GM15510 (cell line): Measurements from ENCODE around the gene LRGUK.

Experiments used
- POLR2A ChIP-seq: IDR thresholded peaks from 3 replicates; pipeline ENCODE4 v1.6.1; 2011; ENCODE audit warnings: borderline replicate concordance; ENCODE audit not compliant: insufficient read length; ENCODE audit errors: extremely low read depth

The LRGUK gene

GRCh38 chr7:134167841-134168240, 40.7 kb downstream of the LRGUK start:
- TF ChIP-seq POLR2A = no peak

GRCh38 chr7:134174795-134175261, 47.7 kb downstream of the LRGUK start:
- TF ChIP-seq POLR2A = no peak

DNA sequence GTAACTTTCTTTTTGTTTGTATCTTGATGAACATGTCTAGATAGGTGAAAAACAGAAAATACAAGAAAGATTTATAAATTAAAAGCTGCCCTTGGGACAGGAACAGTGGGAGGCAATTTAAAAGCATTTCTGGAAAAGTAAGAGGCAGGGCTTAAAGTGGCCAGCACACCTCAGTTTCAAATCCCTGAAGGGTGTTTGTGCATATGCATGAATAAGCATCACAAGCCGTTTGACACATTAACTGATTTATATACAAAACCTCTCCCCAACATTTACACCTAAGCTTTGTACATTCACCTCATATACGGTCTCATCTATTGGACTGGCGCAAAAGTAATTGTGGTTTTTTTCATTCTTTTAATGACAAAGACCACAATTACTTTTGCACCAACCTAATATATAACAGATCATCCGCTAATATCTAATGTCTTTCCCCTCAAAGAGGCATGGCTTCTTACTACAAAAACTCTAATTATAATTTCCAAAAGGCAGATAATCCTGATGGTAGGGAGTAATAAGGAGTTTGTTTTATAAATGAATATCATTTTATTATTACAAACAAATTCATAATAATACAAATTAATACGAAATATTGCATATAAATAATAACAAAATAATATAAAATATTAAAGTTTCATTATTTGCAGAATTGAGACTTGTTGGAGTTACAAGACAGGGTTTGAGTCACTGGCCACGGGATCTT, 48.3 kb downstream of the LRGUK start:
- no peak for TF ChIP-seq POLR2A

GRCh38 chr7:134176037-134176350, 48.9 kb downstream of the LRGUK start:
- TF ChIP-seq POLR2A = no peak

DNA sequence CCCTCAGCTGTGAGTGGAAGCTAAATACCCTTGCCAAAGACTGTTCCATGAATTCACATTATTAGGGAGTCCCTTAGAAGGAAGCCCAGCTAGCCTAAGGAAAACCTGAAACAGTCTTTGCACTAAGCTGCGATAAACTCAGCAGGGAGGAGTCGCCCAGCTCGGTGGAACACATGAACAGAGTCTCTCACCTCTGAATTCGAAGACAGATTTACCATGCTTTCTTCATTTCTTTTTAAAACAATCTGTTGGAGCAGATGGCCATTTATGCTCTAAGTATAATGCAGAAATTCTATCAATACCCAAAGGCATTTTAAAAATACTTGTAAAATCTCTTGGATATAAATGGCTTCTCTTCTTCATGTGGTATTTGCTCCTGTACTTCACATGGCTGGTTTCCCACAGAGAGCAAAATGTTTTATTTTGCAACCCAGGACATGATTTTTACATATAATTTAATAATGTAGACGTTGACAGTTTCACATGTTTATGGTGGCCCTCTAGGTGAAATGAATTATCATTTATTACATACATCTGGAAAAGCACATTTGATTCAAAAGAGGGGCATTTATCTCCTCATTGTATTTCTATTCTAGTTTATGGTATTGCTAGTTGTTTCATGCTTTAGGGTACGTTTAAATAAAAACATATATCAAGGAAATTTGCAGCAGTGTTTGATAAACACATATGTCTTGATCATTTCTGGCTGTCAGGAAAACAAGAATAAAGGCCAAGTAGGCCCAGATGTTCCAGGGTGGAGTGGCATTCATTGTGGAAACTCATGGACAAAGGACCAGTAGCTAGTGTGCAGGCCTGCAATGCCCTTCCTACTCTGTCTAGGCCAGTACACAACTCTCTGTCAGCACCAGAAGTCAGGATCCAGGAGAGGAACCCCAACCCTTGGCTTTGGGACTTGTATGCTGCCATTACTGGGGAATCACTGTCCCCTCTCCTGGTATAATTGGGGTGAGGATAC, 52.2 kb downstream of the LRGUK start:
- TF ChIP-seq POLR2A = no peak

GRCh38 chr7:134180376-134180775, 53.2 kb downstream of the LRGUK start:
- TF ChIP-seq POLR2A = no peak

GRCh38 chr7:134182078-134182477, 54.9 kb downstream of the LRGUK start:
- no peak for TF ChIP-seq POLR2A

DNA sequence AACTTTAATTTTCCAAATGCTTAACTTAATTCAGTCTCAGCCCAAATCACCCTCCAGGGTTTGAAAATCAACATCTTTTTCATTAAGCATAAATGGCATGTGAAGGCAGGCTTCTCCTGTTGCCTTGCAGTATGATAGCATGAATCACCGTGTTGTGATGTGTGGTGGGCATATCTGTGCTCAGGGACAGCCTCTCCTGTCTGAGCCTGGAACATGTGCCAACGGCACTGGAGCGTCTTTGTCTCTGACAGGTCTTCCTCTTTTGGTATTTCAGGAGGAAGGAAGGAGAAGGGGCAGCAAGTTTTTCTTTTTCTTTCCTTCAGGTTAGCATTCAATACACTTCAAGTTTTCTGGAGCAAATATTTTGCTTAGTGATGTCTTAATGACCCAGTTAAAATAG, 57.6 kb downstream of the LRGUK start:
- TF ChIP-seq POLR2A = no peak

DNA sequence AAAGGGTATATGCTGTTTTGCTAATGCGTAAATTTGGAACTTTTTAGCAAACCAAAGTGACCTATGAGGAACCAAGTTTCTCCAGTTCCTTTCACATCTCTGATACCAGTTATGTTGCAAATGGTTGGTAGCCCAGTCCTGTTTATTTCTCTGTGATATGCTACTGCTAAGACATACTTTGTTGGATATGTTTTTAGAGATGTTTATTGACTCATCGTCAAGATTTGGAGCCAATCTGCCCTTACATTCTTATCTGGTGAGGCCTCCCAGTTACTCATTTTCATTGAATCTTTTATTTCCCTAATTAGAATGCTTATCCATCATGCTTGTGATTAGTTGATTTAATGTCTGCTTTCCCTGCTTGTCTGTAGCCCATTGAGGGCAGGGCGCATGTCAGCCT, 58.9 kb downstream of the LRGUK start:
- TF ChIP-seq POLR2A = no peak

GRCh38 chr7:134186801-134187200, 59.7 kb downstream of the LRGUK start:
- TF ChIP-seq POLR2A = no peak

DNA sequence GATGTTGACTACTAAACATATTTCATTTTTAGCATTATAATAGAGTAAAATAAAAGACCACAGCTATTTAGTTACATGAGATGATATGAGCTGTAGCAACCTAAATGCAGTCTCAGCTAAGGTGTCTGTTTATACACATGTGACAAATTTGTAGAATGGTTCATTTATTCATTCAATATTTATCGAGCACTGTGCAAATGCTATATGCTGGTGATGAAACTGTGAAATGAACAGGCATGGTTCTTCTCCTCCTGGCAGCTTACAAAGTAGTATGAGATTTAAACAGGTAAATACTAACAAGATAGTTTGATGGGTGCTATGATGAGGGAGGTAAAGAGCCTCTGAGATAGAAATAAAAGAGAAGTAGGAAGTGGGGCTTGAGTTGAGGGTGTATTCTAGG, 60.8 kb downstream of the LRGUK start:
- no peak for TF ChIP-seq POLR2A

DNA sequence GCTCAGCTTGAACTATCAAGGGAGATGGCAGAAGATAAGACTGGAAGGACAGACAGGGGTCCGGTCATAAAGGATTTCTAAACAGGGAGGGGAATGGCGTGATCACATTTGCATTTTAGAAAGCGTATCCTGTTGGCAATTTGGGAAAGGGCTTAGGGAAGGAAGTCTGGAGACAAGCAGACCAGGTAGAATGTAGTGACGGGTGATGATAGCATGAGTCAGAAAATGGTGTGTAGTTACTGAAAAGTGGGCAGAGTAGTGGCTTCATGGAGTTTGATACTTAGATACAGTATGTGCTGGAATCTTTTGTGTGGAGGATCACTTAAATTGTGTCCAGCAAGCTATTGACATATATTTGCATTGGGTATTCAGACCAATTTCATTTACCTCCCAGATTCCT, 61.2 kb downstream of the LRGUK start:
- TF ChIP-seq POLR2A = no peak

DNA sequence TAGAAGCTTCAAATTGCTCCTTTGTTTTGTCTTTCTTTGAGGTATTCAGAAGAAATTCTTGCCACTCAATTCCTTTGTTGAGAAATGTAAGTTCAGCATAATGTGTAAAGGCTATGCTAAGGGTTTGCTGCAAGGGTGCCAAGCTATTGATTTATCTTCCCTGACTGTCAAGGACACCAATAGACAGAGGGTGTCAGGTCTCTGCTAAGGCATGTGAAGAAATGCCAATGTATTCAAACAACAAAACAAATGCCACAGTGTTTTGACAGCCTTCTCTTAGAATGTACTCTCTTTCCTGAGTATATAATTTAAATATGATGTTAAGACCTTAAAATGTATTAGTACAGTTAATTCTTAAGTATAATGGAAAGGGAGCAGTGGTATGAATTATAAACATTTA, 62.4 kb downstream of the LRGUK start:
- TF ChIP-seq POLR2A = no peak

DNA sequence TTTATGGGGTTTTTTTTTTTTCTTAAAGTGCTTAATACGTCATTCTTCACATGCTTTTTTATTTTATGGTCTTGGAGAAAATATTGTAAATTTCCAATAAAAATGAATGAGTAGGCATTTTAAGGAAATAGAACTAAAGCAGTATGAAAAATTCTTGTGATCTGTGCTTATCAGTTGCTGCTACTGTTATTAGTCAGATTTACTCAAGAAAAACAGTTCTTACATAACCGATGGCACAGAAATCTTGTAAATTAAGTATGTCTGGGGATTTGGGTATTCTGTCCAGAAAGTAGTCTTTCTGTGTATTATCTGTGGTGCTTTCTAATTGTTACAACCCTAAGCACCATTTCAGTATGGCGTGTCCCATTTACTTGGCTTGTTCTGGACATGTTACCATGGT, 64.7 kb downstream of the LRGUK start:
- no peak for TF ChIP-seq POLR2A

DNA sequence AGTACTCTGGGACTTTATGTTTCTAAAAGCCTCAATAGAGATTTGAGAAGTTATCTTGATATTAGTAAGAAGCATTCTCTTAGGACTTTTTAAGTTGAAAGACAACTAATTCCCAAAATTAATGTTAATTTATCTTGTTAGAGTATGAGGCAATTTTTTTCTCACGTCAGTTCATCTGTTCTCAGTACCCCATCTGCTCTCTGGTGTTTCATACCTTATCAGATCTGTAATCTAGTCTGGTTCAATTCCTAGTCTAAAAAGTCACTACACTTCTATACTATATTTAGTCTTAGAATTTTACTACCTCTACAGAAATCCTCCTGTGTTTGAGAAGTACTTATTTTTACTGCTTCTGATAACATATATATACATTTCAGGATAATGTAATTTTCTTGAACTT, 66.1 kb downstream of the LRGUK start:
- no peak for TF ChIP-seq POLR2A

DNA sequence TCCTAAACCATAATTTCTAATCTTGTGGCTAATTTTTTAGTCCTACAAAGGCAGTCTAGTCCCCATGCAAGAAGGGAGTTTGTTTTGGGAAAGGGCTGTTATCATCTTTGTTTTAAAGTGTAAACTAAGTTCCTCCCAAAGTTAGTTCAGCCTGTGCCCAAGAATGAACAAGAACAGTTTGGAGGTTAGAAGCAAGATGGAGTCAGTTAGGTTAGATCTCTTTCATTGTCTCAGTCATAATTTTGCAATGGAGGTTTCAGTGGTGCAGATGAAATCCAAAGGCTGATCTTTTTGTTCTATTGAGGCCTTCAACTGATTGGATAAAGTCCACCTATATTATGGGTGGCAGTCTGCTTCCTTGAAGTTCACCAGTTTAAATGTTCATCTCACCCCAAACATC, 68.1 kb downstream of the LRGUK start:
- no peak for TF ChIP-seq POLR2A
